Upper lobe of left lung (tissue), 4 donors: ENCODE results near the gene GALNT3.

Experiments
- POLR2AphosphoS5 ChIP-seq, 2 donors: sonication (generic); formaldehyde crosslinking; IDR thresholded peaks; one replicate each; pipeline ENCODE4 v1.5.1; 2017; ENCODE audit warnings: antibody characterized with exemption in 2 of 2
- TF ChIP-seq, protein P1 (sequence below), 6 experiments: fragments of 450-650 bp in 4 of 6; fragments of 200-600 bp in 2 of 6; sonication (generic) in 2 of 6; IDR thresholded peaks; one replicate each; pipeline ENCODE4 v1.5.1; 2016 to 2019; ENCODE audit warnings: antibody characterized with exemption in 6 of 6

GRCh38 chr2:165746501-165746900, 47.5 kb downstream of the GALNT3 start:
- TF ChIP-seq, protein P1, sequence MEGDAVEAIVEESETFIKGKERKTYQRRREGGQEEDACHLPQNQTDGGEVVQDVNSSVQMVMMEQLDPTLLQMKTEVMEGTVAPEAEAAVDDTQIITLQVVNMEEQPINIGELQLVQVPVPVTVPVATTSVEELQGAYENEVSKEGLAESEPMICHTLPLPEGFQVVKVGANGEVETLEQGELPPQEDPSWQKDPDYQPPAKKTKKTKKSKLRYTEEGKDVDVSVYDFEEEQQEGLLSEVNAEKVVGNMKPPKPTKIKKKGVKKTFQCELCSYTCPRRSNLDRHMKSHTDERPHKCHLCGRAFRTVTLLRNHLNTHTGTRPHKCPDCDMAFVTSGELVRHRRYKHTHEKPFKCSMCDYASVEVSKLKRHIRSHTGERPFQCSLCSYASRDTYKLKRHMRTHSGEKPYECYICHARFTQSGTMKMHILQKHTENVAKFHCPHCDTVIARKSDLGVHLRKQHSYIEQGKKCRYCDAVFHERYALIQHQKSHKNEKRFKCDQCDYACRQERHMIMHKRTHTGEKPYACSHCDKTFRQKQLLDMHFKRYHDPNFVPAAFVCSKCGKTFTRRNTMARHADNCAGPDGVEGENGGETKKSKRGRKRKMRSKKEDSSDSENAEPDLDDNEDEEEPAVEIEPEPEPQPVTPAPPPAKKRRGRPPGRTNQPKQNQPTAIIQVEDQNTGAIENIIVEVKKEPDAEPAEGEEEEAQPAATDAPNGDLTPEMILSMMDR (IDR thresholded peaks at IDR 0.05): no peak
- no peak for TF ChIP-seq POLR2AphosphoS5 (IDR thresholded peaks at IDR 0.05)
